Measurements from ENCODE around the gene HOXA6.

Gene HOXA6

GRCh38 chr7:27184337-27185012 lies 36.9 kb upstream of the HOXA6 start:
- peak in 1 of 2 donors; percentile 41 for DNase-seq

GRCh38 chr7:27183682-27184336 lies 36.2 kb upstream of the HOXA6 start:
- DNase-seq, result no peak

- DNase-seq, result no peak
Observed at GRCh38 chr7:27182861-27183681, 35.5 kb upstream of the HOXA6 start.

GRCh38 chr7:27182285-27182841 lies 34.8 kb upstream of the HOXA6 start:
- no peak for DNase-seq

GRCh38 chr7:27181795-27182275 lies 34.3 kb upstream of the HOXA6 start:
- no peak for DNase-seq

- DNase-seq, result no peak
Observed at GRCh38 chr7:27180431-27181420, 33.2 kb upstream of the HOXA6 start.

GRCh38 chr7:27179503-27180430 lies 32.2 kb upstream of the HOXA6 start:
- peak; percentile 67 to 69 for DNase-seq

- DNase-seq, result no peak
Observed at GRCh38 chr7:27179030-27179429, 31.5 kb upstream of the HOXA6 start.

GRCh38 chr7:27178366-27178765 lies 30.8 kb upstream of the HOXA6 start:
- DNase-seq, result no peak

GRCh38 chr7:27177795-27178320 lies 30.3 kb upstream of the HOXA6 start:
- no peak for DNase-seq

- no peak for DNase-seq
Observed at GRCh38 chr7:27176962-27177794, 29.6 kb upstream of the HOXA6 start.

- no peak for DNase-seq
Observed at GRCh38 chr7:27176524-27176845, 28.9 kb upstream of the HOXA6 start.

- DNase-seq, result no peak
Observed at GRCh38 chr7:27175626-27176523, 28.3 kb upstream of the HOXA6 start.

GRCh38 chr7:27174874-27175625 lies 27.5 kb upstream of the HOXA6 start:
- no peak for DNase-seq

GRCh38 chr7:27173956-27174873 lies 26.6 kb upstream of the HOXA6 start, which contains the start of gene HOXA10:
HOXA10 (minus strand) TSS chr7:27174320; CDS start chr7:27174306, 14 bp downstream.
- no peak for DNase-seq

- DNase-seq, result peak; percentile 51 to 58
Observed at GRCh38 chr7:27173511-27173955, 26.0 kb upstream of the HOXA6 start.
